Adrenal gland (tissue), 12 donors: ENCODE results near the gene KLHL11. TPM values are rescaled to one million over a fixed set of nuclear protein-coding genes. Genes with fewer than 3 reads are reported as not detected.

ENCODE experiments used
- DNase-seq, 7 donors: peaks; one replicate each; pipeline ENCODE4 v3.0.0-alpha.2; 2019 to 2020
- H3K27ac ChIP-seq, 5 donors: fragments of 200-600 bp; sonication (generic) in 4 of 5; 1 replicate in 3 of 5; 2 replicates in 2 of 5; pipeline versions ENCODE4 v1.5.1 to v1.8.0; 2016 to 2020; ENCODE audit warnings: mild to moderate bottlenecking in 1 of 5
- H3K27me3 ChIP-seq: fragments of 200-600 bp; 2 replicates; pipeline ENCODE4 v1.8.0; 2021
- H3K36me3 ChIP-seq, 2 donors: fragments of 200-600 bp; replicated peaks in 1 of 2; 1 replicate in 1 of 2; 2 replicates in 1 of 2; pipeline versions ENCODE4 v1.5.1 to v1.8.0; 2018 to 2022
- H3K4me1 ChIP-seq, 2 donors: fragments of 200-600 bp; replicated peaks in 1 of 2; 1 replicate in 1 of 2; 2 replicates in 1 of 2; pipeline versions ENCODE4 v1.5.1 to v1.8.0; 2018 to 2021
- H3K4me3 ChIP-seq, 4 donors: fragments of 200-600 bp; sonication (generic) in 3 of 4; one replicate each; pipeline ENCODE4 v1.5.1; 2016 to 2018
- H3K9me3 ChIP-seq, 3 donors: fragments of 200-600 bp; sonication (generic) in 1 of 3; replicated peaks in 1 of 3; 1 replicate in 2 of 3; 2 replicates in 1 of 3; pipeline versions ENCODE4 v1.5.1 to v1.8.0; 2016 to 2021
- POLR2A ChIP-seq, 2 donors: fragments of 450-650 bp; IDR thresholded peaks; one replicate each; pipeline ENCODE4 v1.6.1; 2017; ENCODE audit warnings: antibody characterized with exemption in 2 of 2, mild to moderate bottlenecking in 2 of 2, moderate library complexity in 1 of 2
- WGBS, 4 donors: extraction: QIAGEN DNeasy Blood & Tissue Kit in 2 of 4; methylation state at CpG; one replicate each; pipeline versions ENCODE4 v1.1.5 to v1.1.7; 2013 to 2017; 5-methylcytosine and 5-hydroxymethylcytosine counted together
- intact Hi-C, 2 donors: fragments of 100-400 bp; cut with DNase I; formaldehyde crosslinking; loops; one replicate each; pipeline versions ENCODE4 v1.14.1 to v1.15.0; 2022 to 2023
- polyA plus RNA-seq, 3 donors: library from polyadenylated mRNA; stranded (reverse); fragments of 200-250 nt in 2 of 3; fragments of 350-450 nt in 1 of 3; fragmentation: Illumina TruSeq in 1 of 3; extraction: RNeasy Lipid Tissue Mini Kit (QIAGEN cat#74804) in 1 of 3; gene quantifications; one replicate each; pipeline ENCODE4 v1.2.3, GENCODE V29; 2013 to 2014
- total RNA-seq, 9 donors: library from RNA; depleted of rRNA in 4 of 9; stranded (reverse); fragments of >200 nt in 4 of 9; fragments of 120-200 nt in 1 of 9; fragmentation: NEBNext Ultra II Directional in 1 of 9; extraction: Animal tissue kit (Norgen Biotek cat#: 25700) in 1 of 9; gene quantifications; one replicate each; pipeline versions ENCODE4 v1.1.0 to v1.2.4, GENCODE V29; 2013 to 2023
- TF ChIP-seq, protein P1 (sequence below), 6 experiments: fragments of 450-650 bp in 4 of 6; fragments of 200-600 bp in 2 of 6; sonication (generic) in 1 of 6; IDR thresholded peaks; 1 replicate in 5 of 6; 2 replicates in 1 of 6; pipeline versions ENCODE4 v1.5.1 to v1.8.0; 2016 to 2021; ENCODE audit warnings: antibody characterized with exemption in 6 of 6, mild to moderate bottlenecking in 2 of 6, moderate library complexity in 1 of 6
- donor health status: healthy with polysubstance abuse.
- donor health status: Bipolar disorder and iron deficiency.
- donor health status: DM: yes; HTN: yes; CAD: no.
- donor health status: DM: no; HTN: no; CAD: no.
- donor health status: DM: no; HTN: no; CAD: no.
- donor health status: DM: yes; HTN: yes; CAD: no.

KLHL11 gene
- total and polyA plus RNA-seq, 12 donors, result 0.17 to 42.9 (median 18.3) TPM

GRCh38 chr17:41837761-41838538 is 27.3 kb downstream of the KLHL11 start, which contains the start of gene KLHL10:
KLHL10 (plus strand) TSS chr17:41837825; CDS start chr17:41837933, 108 bp downstream.
- Histone ChIP-seq H3K4me3 (peak within 1 kb of the TSS in 1 of 4 donors; percentile 84), H3K27me3 (no peaks in the 10 kb centered on the region), H3K36me3 (no peaks in the 10 kb centered on the region), H3K27ac (no peak within 1 kb of the TSS), H3K4me1 (peaks cover 0 to 15% of the 10 kb centered on the region in 2 donors), H3K9me3 (no peaks in the 10 kb centered on the region)
- TF ChIP-seq POLR2A (IDR thresholded peaks at IDR 0.05), result no peak
- TF ChIP-seq, protein P1, sequence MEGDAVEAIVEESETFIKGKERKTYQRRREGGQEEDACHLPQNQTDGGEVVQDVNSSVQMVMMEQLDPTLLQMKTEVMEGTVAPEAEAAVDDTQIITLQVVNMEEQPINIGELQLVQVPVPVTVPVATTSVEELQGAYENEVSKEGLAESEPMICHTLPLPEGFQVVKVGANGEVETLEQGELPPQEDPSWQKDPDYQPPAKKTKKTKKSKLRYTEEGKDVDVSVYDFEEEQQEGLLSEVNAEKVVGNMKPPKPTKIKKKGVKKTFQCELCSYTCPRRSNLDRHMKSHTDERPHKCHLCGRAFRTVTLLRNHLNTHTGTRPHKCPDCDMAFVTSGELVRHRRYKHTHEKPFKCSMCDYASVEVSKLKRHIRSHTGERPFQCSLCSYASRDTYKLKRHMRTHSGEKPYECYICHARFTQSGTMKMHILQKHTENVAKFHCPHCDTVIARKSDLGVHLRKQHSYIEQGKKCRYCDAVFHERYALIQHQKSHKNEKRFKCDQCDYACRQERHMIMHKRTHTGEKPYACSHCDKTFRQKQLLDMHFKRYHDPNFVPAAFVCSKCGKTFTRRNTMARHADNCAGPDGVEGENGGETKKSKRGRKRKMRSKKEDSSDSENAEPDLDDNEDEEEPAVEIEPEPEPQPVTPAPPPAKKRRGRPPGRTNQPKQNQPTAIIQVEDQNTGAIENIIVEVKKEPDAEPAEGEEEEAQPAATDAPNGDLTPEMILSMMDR (IDR thresholded peaks at IDR 0.05), result no peak
- 92 to 94% (median 93%) methylated on average over 11 to 15 of the region's 15 CpGs for WGBS, 4 donors
- intact Hi-C loops, result no loop called here
- no peak for DNase-seq

GRCh38 chr17:41836550-41837196 is 28.6 kb downstream of the KLHL11 start:
- Histone ChIP-seq H3K36me3 (peaks cover 0 to 6% of the 10 kb centered on the region in 2 donors), H3K4me3 (peak overlapping the region in 2 of 4 donors; percentile 82 to 84), H3K27me3 (no peaks in the 10 kb centered on the region), H3K4me1 (peaks cover 0 to 15% of the 10 kb centered on the region in 2 donors), H3K9me3 (no peaks in the 10 kb centered on the region), H3K27ac (peak overlapping the region in 2 of 5 donors; percentile 15 to 75)
- intact Hi-C loops, result no loop called here
- TF ChIP-seq, protein P1 (IDR thresholded peaks at IDR 0.05), result no peak
- TF ChIP-seq POLR2A (IDR thresholded peaks at IDR 0.05), result no peak
- WGBS, 4 donors, result 44 to 49% (median 45%) methylated on average over 21 of the region's 21 CpGs
- no peak for DNase-seq

- Histone ChIP-seq H3K36me3 (peaks cover 0 to 10% of the 10 kb centered on the region in 2 donors), H3K27me3 (no peaks in the 10 kb centered on the region), H3K9me3 (no peaks in the 10 kb centered on the region), H3K4me1 (peaks cover 0 to 15% of the 10 kb centered on the region in 2 donors), H3K27ac (peak within 1 kb of the TSS in 2 of 5 donors; percentile 65 to 75), H3K4me3 (peak within 1 kb of the TSS; percentile 82 to 84 (median 82))
- TF ChIP-seq, protein P1 (IDR thresholded peaks at IDR 0.05), result no peak
- TF ChIP-seq POLR2A (IDR thresholded peaks at IDR 0.05), result peak in 1 of 2 donors; percentile 25
- intact Hi-C loops, result no loop called here
- peak in 6 of 7 donors; percentile 38 to 62 (median 56) for DNase-seq
- WGBS, 4 donors, result 1% methylated on average over 15 to 72 of the region's 72 CpGs
Observed at GRCh38 chr17:41835800-41836549, 29.2 kb downstream of the KLHL11 start, which contains the start of gene NT5C3B. NT5C3B (minus strand) TSS chr17:41836232; CDS start chr17:41836193, 39 bp downstream.
